ENCODE measurements around the gene KLHL3.
A peak's percentile ranks its signal among the peaks of the same experiment; 100 is the strongest.
"Not testable (repeated sequence)": the region's sequence is repeated elsewhere in the genome, so short reads cannot be mapped to it uniquely, and the experiment has no call there.

The KLHL3 gene

GRCh38 chr5:137735555-137736284 is at the start of gene KLHL3:
Gene KLHL3, minus strand, starts transcription at chr5:137736089. Its CDS starts 443 bp downstream, at chr5:137735646.
- H3K36me3 ChIP-seq (ENCODE audit: control insufficient read depth, insufficient read depth, low read length) = no peaks in the 10 kb centered on the region
- H3K9ac ChIP-seq (ENCODE audit: low read length) = peak within 1 kb of the TSS; percentile 64
- H3K4me1 ChIP-seq (ENCODE audit: control insufficient read depth, insufficient read depth, low read length) = peaks cover 19% of the 10 kb centered on the region; the same call in 1 of the 2 replicates
- H3K27me3 ChIP-seq (ENCODE audit: control insufficient read depth, insufficient read depth, low read length) = no peaks in the 10 kb centered on the region
- H3K9me3 ChIP-seq (ENCODE audit: control insufficient read depth, insufficient read depth, low read depth, low read length) = no peaks in the 10 kb centered on the region
- peak within 1 kb of the TSS; percentile 20; the same call in 1 of the 2 replicates for H3K27ac ChIP-seq (ENCODE audit: low read depth, low read length)
- H3K4me3 ChIP-seq (ENCODE audit: low read depth, low read length) = peak within 1 kb of the TSS; percentile 79

- no peaks in the 10 kb centered on the region for H3K36me3 ChIP-seq (ENCODE audit: control insufficient read depth, insufficient read depth, low read length)
- no peaks in the 10 kb centered on the region for H3K4me1 ChIP-seq (ENCODE audit: control insufficient read depth, insufficient read depth, low read length)
- H3K4me3 ChIP-seq (ENCODE audit: low read depth, low read length) = no peak overlapping the region
- no peak overlapping the region for H3K9ac ChIP-seq (ENCODE audit: low read length)
- no peak overlapping the region for H3K27ac ChIP-seq (ENCODE audit: low read depth, low read length)
- H3K27me3 ChIP-seq (ENCODE audit: control insufficient read depth, insufficient read depth, low read length) = no peaks in the 10 kb centered on the region
- no peaks in the 10 kb centered on the region for H3K9me3 ChIP-seq (ENCODE audit: control insufficient read depth, insufficient read depth, low read depth, low read length)
Observed at GRCh38 chr5:137782984-137783536, 47.2 kb upstream of the KLHL3 start.

- Histone ChIP-seq H3K27ac (ENCODE audit: low read depth, low read length) (no peak overlapping the region), H3K36me3 (ENCODE audit: control insufficient read depth, insufficient read depth, low read length) (no peaks in the 10 kb centered on the region)
Observed at GRCh38 chr5:137782055-137782454, 46.2 kb upstream of the KLHL3 start.

GRCh38 chr5:137778772-137779564 is 43.1 kb upstream of the KLHL3 start:
- H3K4me1 ChIP-seq (ENCODE audit: control insufficient read depth, insufficient read depth, low read length) = no peaks in the 10 kb centered on the region
- no peak overlapping the region for H3K27ac ChIP-seq (ENCODE audit: low read depth, low read length)
- no peak overlapping the region for H3K9ac ChIP-seq (ENCODE audit: low read length)
- H3K27me3 ChIP-seq (ENCODE audit: control insufficient read depth, insufficient read depth, low read length) = no peaks in the 10 kb centered on the region
- H3K9me3 ChIP-seq (ENCODE audit: control insufficient read depth, insufficient read depth, low read depth, low read length) = no peaks in the 10 kb centered on the region
- no peaks in the 10 kb centered on the region for H3K36me3 ChIP-seq (ENCODE audit: control insufficient read depth, insufficient read depth, low read length)
- H3K4me3 ChIP-seq (ENCODE audit: low read depth, low read length) = no peak overlapping the region

More at GRCh38 chr5:137782055-137782454, 46.2 kb upstream of the KLHL3 start:
- H3K27me3 ChIP-seq (ENCODE audit: control insufficient read depth, insufficient read depth, low read length) = no peaks in the 10 kb centered on the region
- no peak overlapping the region for H3K9ac ChIP-seq (ENCODE audit: low read length)
- no peaks in the 10 kb centered on the region for H3K4me1 ChIP-seq (ENCODE audit: control insufficient read depth, insufficient read depth, low read length)
- H3K9me3 ChIP-seq (ENCODE audit: control insufficient read depth, insufficient read depth, low read depth, low read length) = no peaks in the 10 kb centered on the region
- H3K4me3 ChIP-seq (ENCODE audit: low read depth, low read length) = no peak overlapping the region

- not testable (repeated sequence) for H3K36me3 ChIP-seq (ENCODE audit: control insufficient read depth, insufficient read depth, low read length); H3K27me3 ChIP-seq (ENCODE audit: control insufficient read depth, insufficient read depth, low read length); H3K4me1 ChIP-seq (ENCODE audit: control insufficient read depth, insufficient read depth, low read length); H3K27ac ChIP-seq (ENCODE audit: low read depth, low read length); H3K9ac ChIP-seq (ENCODE audit: low read length); H3K4me3 ChIP-seq (ENCODE audit: low read depth, low read length)
- peaks cover 19% of the 10 kb centered on the region; the same call in 1 of the 2 replicates for H3K9me3 ChIP-seq (ENCODE audit: control insufficient read depth, insufficient read depth, low read depth, low read length)
Observed at GRCh38 chr5:137767937-137768336, 32.0 kb upstream of the KLHL3 start.

GRCh38 chr5:137761566-137761965 is 25.7 kb upstream of the KLHL3 start:
- Histone ChIP-seq H3K9ac (ENCODE audit: low read length) (no peak overlapping the region), H3K4me1 (ENCODE audit: control insufficient read depth, insufficient read depth, low read length) (no peaks in the 10 kb centered on the region), H3K27ac (ENCODE audit: low read depth, low read length) (no peak overlapping the region), H3K9me3 (ENCODE audit: control insufficient read depth, insufficient read depth, low read depth, low read length) (peaks cover 10% of the 10 kb centered on the region), H3K4me3 (ENCODE audit: low read depth, low read length) (no peak overlapping the region), H3K27me3 (ENCODE audit: control insufficient read depth, insufficient read depth, low read length) (no peaks in the 10 kb centered on the region), H3K36me3 (ENCODE audit: control insufficient read depth, insufficient read depth, low read length) (no peaks in the 10 kb centered on the region)

- no peak overlapping the region for H3K9ac ChIP-seq (ENCODE audit: low read length)
- H3K4me3 ChIP-seq (ENCODE audit: low read depth, low read length) = no peak overlapping the region
- peaks cover 10% of the 10 kb centered on the region for H3K9me3 ChIP-seq (ENCODE audit: control insufficient read depth, insufficient read depth, low read depth, low read length)
- H3K27me3 ChIP-seq (ENCODE audit: control insufficient read depth, insufficient read depth, low read length) = no peaks in the 10 kb centered on the region
- H3K27ac ChIP-seq (ENCODE audit: low read depth, low read length) = no peak overlapping the region
- H3K4me1 ChIP-seq (ENCODE audit: control insufficient read depth, insufficient read depth, low read length) = no peaks in the 10 kb centered on the region
- no peaks in the 10 kb centered on the region for H3K36me3 ChIP-seq (ENCODE audit: control insufficient read depth, insufficient read depth, low read length)
Observed at GRCh38 chr5:137760719-137761516, 25.0 kb upstream of the KLHL3 start.

GRCh38 chr5:137760294-137760693 is 24.4 kb upstream of the KLHL3 start:
- H3K4me1 ChIP-seq (ENCODE audit: control insufficient read depth, insufficient read depth, low read length) = 0 out of 2 replicates have a peak, but pooled peaks cover under 1% of the 10 kb centered on the region
- no peaks in the 10 kb centered on the region for H3K36me3 ChIP-seq (ENCODE audit: control insufficient read depth, insufficient read depth, low read length)
- no peak overlapping the region for H3K27ac ChIP-seq (ENCODE audit: low read depth, low read length)
- peaks cover 10% of the 10 kb centered on the region for H3K9me3 ChIP-seq (ENCODE audit: control insufficient read depth, insufficient read depth, low read depth, low read length)
- no peak overlapping the region for H3K9ac ChIP-seq (ENCODE audit: low read length)
- no peaks in the 10 kb centered on the region for H3K27me3 ChIP-seq (ENCODE audit: control insufficient read depth, insufficient read depth, low read length)
- no peak overlapping the region for H3K4me3 ChIP-seq (ENCODE audit: low read depth, low read length)

- H3K36me3 ChIP-seq (ENCODE audit: control insufficient read depth, insufficient read depth, low read length) = no peaks in the 10 kb centered on the region
- no peak overlapping the region for H3K9ac ChIP-seq (ENCODE audit: low read length)
- H3K27ac ChIP-seq (ENCODE audit: low read depth, low read length) = no peak overlapping the region
- 0 out of 2 replicates have a peak, but pooled peaks cover 3% of the 10 kb centered on the region for H3K4me1 ChIP-seq (ENCODE audit: control insufficient read depth, insufficient read depth, low read length)
- H3K4me3 ChIP-seq (ENCODE audit: low read depth, low read length) = no peak overlapping the region
- H3K27me3 ChIP-seq (ENCODE audit: control insufficient read depth, insufficient read depth, low read length) = no peaks in the 10 kb centered on the region
- peaks cover 10% of the 10 kb centered on the region for H3K9me3 ChIP-seq (ENCODE audit: control insufficient read depth, insufficient read depth, low read depth, low read length)
Observed at GRCh38 chr5:137758715-137759306, 22.9 kb upstream of the KLHL3 start.

GRCh38 chr5:137758121-137758520 is 22.2 kb upstream of the KLHL3 start:
- Histone ChIP-seq H3K4me1 (ENCODE audit: control insufficient read depth, insufficient read depth, low read length) (0 out of 2 replicates have a peak, but pooled peaks cover 3% of the 10 kb centered on the region), H3K27me3 (ENCODE audit: control insufficient read depth, insufficient read depth, low read length) (no peaks in the 10 kb centered on the region), H3K36me3 (ENCODE audit: control insufficient read depth, insufficient read depth, low read length) (peaks cover 5% of the 10 kb centered on the region), H3K9me3 (ENCODE audit: control insufficient read depth, insufficient read depth, low read depth, low read length) (peaks cover 10% of the 10 kb centered on the region), H3K27ac (ENCODE audit: low read depth, low read length) (no peak overlapping the region), H3K9ac (ENCODE audit: low read length) (no peak overlapping the region), H3K4me3 (ENCODE audit: low read depth, low read length) (no peak overlapping the region)

All from HUES6 (cell line).